ENCODE data around the gene PPP2R2B.

Gene PPP2R2B

GRCh38 chr5:146624179-146624578 lies 254.4 kb downstream of the PPP2R2B start:
- Mint-ChIP-seq H3K4me1 (peaks cover 5% of the 10 kb centered on the region), H3K4me3 (no peak overlapping the region), H3K27ac (no peak overlapping the region), H3K9me3 (no peaks in the 10 kb centered on the region), H3K27me3 (ENCODE audit: low read depth, poor library complexity) (peaks cover 19% of the 10 kb centered on the region), H3K36me3 (ENCODE audit: low read depth) (no peaks in the 10 kb centered on the region)
- TF ChIP-seq CTCF (IDR thresholded peaks at IDR 0.05): no peak
- peak; percentile 18 for DNase-seq

- H3K4me3 Mint-ChIP-seq: no peak overlapping the region
- no peaks in the 10 kb centered on the region for H3K36me3 Mint-ChIP-seq (ENCODE audit: low read depth)
- peaks cover 19% of the 10 kb centered on the region for H3K27me3 Mint-ChIP-seq (ENCODE audit: low read depth, poor library complexity)
- H3K9me3 Mint-ChIP-seq: no peaks in the 10 kb centered on the region
- H3K4me1 Mint-ChIP-seq: peaks cover 5% of the 10 kb centered on the region
- TF ChIP-seq CTCF (IDR thresholded peaks at IDR 0.05): no peak
- H3K27ac Mint-ChIP-seq: no peak overlapping the region
- DNase-seq: no peak
These were observed 254.9 kb downstream of the PPP2R2B start for GRCh38 chr5:146623666-146624065.

GRCh38 chr5:146623009-146623408 lies 255.5 kb downstream of the PPP2R2B start:
- H3K4me1 Mint-ChIP-seq: peaks cover 5% of the 10 kb centered on the region
- no peak overlapping the region for H3K4me3 Mint-ChIP-seq
- peaks cover 19% of the 10 kb centered on the region for H3K27me3 Mint-ChIP-seq (ENCODE audit: low read depth, poor library complexity)
- no peaks in the 10 kb centered on the region for H3K36me3 Mint-ChIP-seq (ENCODE audit: low read depth)
- TF ChIP-seq CTCF (IDR thresholded peaks at IDR 0.05): no peak
- H3K9me3 Mint-ChIP-seq: no peaks in the 10 kb centered on the region
- no peak overlapping the region for H3K27ac Mint-ChIP-seq
- DNase-seq: no peak

GRCh38 chr5:146622391-146622790 lies 256.2 kb downstream of the PPP2R2B start:
- Mint-ChIP-seq H3K9me3 (no peaks in the 10 kb centered on the region), H3K27me3 (ENCODE audit: low read depth, poor library complexity) (peaks cover 18% of the 10 kb centered on the region), H3K4me3 (no peak overlapping the region), H3K36me3 (ENCODE audit: low read depth) (no peaks in the 10 kb centered on the region), H3K4me1 (peaks cover 5% of the 10 kb centered on the region), H3K27ac (no peak overlapping the region)
- no peak for DNase-seq
- TF ChIP-seq CTCF (IDR thresholded peaks at IDR 0.05): no peak

- TF ChIP-seq CTCF (IDR thresholded peaks at IDR 0.05): no peak
- Mint-ChIP-seq H3K36me3 (ENCODE audit: low read depth) (no peaks in the 10 kb centered on the region), H3K27ac (no peak overlapping the region)
These were observed 257.9 kb downstream of the PPP2R2B start for GRCh38 chr5:146620669-146621051.

GRCh38 chr5:146620031-146620668 lies 258.4 kb downstream of the PPP2R2B start:
- no peak overlapping the region for H3K27ac Mint-ChIP-seq
- no peak overlapping the region for H3K4me3 Mint-ChIP-seq
- peaks cover 13% of the 10 kb centered on the region for H3K27me3 Mint-ChIP-seq (ENCODE audit: low read depth, poor library complexity)
- no peak for DNase-seq
- peaks cover 20% of the 10 kb centered on the region for H3K9me3 Mint-ChIP-seq
- H3K36me3 Mint-ChIP-seq (ENCODE audit: low read depth): no peaks in the 10 kb centered on the region
- peaks cover 5% of the 10 kb centered on the region for H3K4me1 Mint-ChIP-seq
- no peak for TF ChIP-seq CTCF (IDR thresholded peaks at IDR 0.05)

More at GRCh38 chr5:146620669-146621051, 257.9 kb downstream of the PPP2R2B start:
- peaks cover 13% of the 10 kb centered on the region for H3K27me3 Mint-ChIP-seq (ENCODE audit: low read depth, poor library complexity)
- no peak overlapping the region for H3K4me3 Mint-ChIP-seq
- no peak for DNase-seq
- peaks cover 16% of the 10 kb centered on the region for H3K9me3 Mint-ChIP-seq
- H3K4me1 Mint-ChIP-seq: peaks cover 5% of the 10 kb centered on the region

Measured in nephron progenitor cell (in vitro differentiated cells).